Cardiac fibroblast (primary cell): ENCODE measurements around the gene TMSB4X.
A peak's percentile ranks its signal among the peaks of the same experiment; 100 is the strongest.

Source experiments
- DNase-seq, 2 donors: peaks; one replicate each; pipeline versions ENCODE4 v3.0.0 to v3.0.0-alpha.2; 2010; ENCODE audit warnings: low read depth in 2 of 2
- H3K4me3 ChIP-seq, 2 donors: replicated peaks in 1 of 2; 1 replicate in 1 of 2; 2 replicates in 1 of 2; pipeline ENCODE4 v1.5.1; 2011; ENCODE audit warnings: low read depth in 2 of 2, low read length in 2 of 2, mild to moderate bottlenecking in 2 of 2, moderate library complexity in 1 of 2
- CTCF ChIP-seq: IDR thresholded peaks from one replicate; pipeline ENCODE4 v1.5.1; 2011; ENCODE audit warnings: low read depth, mild to moderate bottlenecking, low read length, inconsistent platforms

TMSB4X gene

GRCh38 chrX:12949927-12950656, 24.8 kb upstream of the TMSB4X start:
- DNase-seq, result peak; percentile 92 to 94
- no peak for TF ChIP-seq CTCF
- no peak overlapping the region for H3K4me3 ChIP-seq

- H3K4me3 ChIP-seq, result no peak overlapping the region
Measured at GRCh38 chrX:12950851-12951594, 23.9 kb upstream of the TMSB4X start.

GRCh38 chrX:12951595-12951975, 23.3 kb upstream of the TMSB4X start:
- no peak overlapping the region for H3K4me3 ChIP-seq
- DNase-seq, result no peak
- no peak for TF ChIP-seq CTCF

More at GRCh38 chrX:12950851-12951594, 23.9 kb upstream of the TMSB4X start:
- peak; percentile 7 for TF ChIP-seq CTCF
- DNase-seq, result peak; percentile 8 to 26

- TF ChIP-seq CTCF, result no peak
- no peak for DNase-seq
- no peak overlapping the region for H3K4me3 ChIP-seq
Measured at GRCh38 chrX:12953420-12953819, 21.5 kb upstream of the TMSB4X start.

GRCh38 chrX:12954376-12954775, 20.5 kb upstream of the TMSB4X start:
- DNase-seq, result no peak
- H3K4me3 ChIP-seq, result no peak overlapping the region
- TF ChIP-seq CTCF, result no peak

GRCh38 chrX:12954981-12955380, 19.9 kb upstream of the TMSB4X start:
- DNase-seq, result no peak
- H3K4me3 ChIP-seq, result no peak overlapping the region
- no peak for TF ChIP-seq CTCF
